Sigmoid colon (tissue), 4 donors: Measurements from ENCODE around the gene CADM2.

Experiments
- EP300 ChIP-seq, 4 donors: sonication (generic); formaldehyde crosslinking; IDR thresholded peaks; one replicate each; pipeline ENCODE4 v1.6.1; 2017; ENCODE audit warnings: antibody characterized with exemption in 4 of 4
- POLR2A ChIP-seq, 2 donors: fragments of 450-650 bp; IDR thresholded peaks; one replicate each; pipeline ENCODE4 v1.6.1; 2016; ENCODE audit warnings: antibody characterized with exemption in 2 of 2, mild to moderate bottlenecking in 2 of 2, moderate library complexity in 2 of 2
- TF ChIP-seq, protein P1 (sequence below), 4 experiments: fragments of 450-650 bp in 3 of 4; fragments of 200-600 bp in 1 of 4; IDR thresholded peaks; one replicate each; pipeline ENCODE4 v1.5.1; 2016 to 2019; ENCODE audit warnings: antibody characterized with exemption in 4 of 4, mild to moderate bottlenecking in 3 of 4, moderate library complexity in 2 of 4

DNA sequence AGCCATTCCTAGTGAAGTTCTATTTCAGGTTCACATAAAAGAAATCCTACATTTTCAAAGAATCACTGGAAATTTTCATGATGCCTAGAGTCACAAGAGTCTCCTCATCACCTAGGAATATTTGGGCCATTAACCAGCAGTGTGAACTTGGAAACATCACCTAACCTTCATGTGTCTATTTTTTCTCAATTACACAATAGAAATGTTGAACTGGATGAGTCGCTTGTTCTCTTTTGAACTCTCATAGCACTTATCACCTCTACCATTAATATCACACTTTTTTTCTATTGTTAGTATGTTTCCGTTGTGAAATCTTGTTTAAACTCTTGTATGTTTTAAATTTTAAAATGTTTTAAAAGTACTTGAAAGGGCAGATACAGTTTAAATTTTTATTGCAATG is 371.3 kb downstream of the CADM2 start:
- TF ChIP-seq POLR2A (IDR thresholded peaks at IDR 0.05) (no peak), EP300 (IDR thresholded peaks at IDR 0.05) (no peak)
- TF ChIP-seq, protein P1, sequence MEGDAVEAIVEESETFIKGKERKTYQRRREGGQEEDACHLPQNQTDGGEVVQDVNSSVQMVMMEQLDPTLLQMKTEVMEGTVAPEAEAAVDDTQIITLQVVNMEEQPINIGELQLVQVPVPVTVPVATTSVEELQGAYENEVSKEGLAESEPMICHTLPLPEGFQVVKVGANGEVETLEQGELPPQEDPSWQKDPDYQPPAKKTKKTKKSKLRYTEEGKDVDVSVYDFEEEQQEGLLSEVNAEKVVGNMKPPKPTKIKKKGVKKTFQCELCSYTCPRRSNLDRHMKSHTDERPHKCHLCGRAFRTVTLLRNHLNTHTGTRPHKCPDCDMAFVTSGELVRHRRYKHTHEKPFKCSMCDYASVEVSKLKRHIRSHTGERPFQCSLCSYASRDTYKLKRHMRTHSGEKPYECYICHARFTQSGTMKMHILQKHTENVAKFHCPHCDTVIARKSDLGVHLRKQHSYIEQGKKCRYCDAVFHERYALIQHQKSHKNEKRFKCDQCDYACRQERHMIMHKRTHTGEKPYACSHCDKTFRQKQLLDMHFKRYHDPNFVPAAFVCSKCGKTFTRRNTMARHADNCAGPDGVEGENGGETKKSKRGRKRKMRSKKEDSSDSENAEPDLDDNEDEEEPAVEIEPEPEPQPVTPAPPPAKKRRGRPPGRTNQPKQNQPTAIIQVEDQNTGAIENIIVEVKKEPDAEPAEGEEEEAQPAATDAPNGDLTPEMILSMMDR (IDR thresholded peaks at IDR 0.05): no peak
